Naive thymus-derived CD8-positive, alpha-beta T cell (primary cell): ENCODE results near the gene DLG2. TPM values are rescaled to one million over a fixed set of nuclear protein-coding genes. Genes with fewer than 3 reads are reported as not detected.

ENCODE experiments used
- ATAC-seq, 2 donors: fragments of 150-1000 bp; cut with Tn5 transposase in 1 of 2; sonication (Bioruptor Pico), chemical (Tn5 transposase) in 1 of 2; 1 replicate in 1 of 2; 2 replicates in 1 of 2; pipeline ENCODE4 v1.10.0; 2021; ENCODE audit warnings: mild to moderate bottlenecking in 2 of 2, moderate library complexity in 2 of 2
- POLR2A ChIA-PET: fragments of 350-600 bp; sonication (Branson Sonifier 250); formaldehyde crosslinking; loops from one replicate; lab custom pipeline; 2021; ENCODE audit warnings: antibody characterized with exemption; lab: Charles Lee
- DNase-seq, 10 donors: peaks; one replicate each; pipeline versions ENCODE4 v3.0.0 to v3.0.0-alpha.2; 2020 to 2022
- H3K27ac Mint-ChIP-seq, 10 donors: one replicate each; pipeline ENCODE4 v1.8.0; 2020 to 2022; ENCODE audit warnings: mild to moderate bottlenecking in 10 of 10, mixed read lengths in 10 of 10, moderate library complexity in 4 of 10, inconsistent platforms in 1 of 10
- H3K27me3 Mint-ChIP-seq, 5 donors: one replicate each; pipeline ENCODE4 v1.8.0; 2021 to 2022; ENCODE audit warnings: mixed read lengths in 5 of 5
- H3K36me3 Mint-ChIP-seq, 3 donors: one replicate each; pipeline ENCODE4 v1.8.0; 2020 to 2022; ENCODE audit warnings: mixed read lengths in 3 of 3, mild to moderate bottlenecking in 2 of 3, inconsistent platforms in 1 of 3
- H3K4me1 Mint-ChIP-seq, 4 donors: one replicate each; pipeline ENCODE4 v1.8.0; 2021 to 2022; ENCODE audit warnings: mixed read lengths in 4 of 4
- H3K4me3 Mint-ChIP-seq, 10 donors: one replicate each; pipeline ENCODE4 v1.8.0; 2020 to 2022; ENCODE audit warnings: mild to moderate bottlenecking in 10 of 10, mixed read lengths in 10 of 10, moderate library complexity in 6 of 10, inconsistent platforms in 1 of 10
- H3K9me3 Mint-ChIP-seq, 9 donors: one replicate each; pipeline ENCODE4 v1.8.0; 2020 to 2022; ENCODE audit warnings: mixed read lengths in 9 of 9, mild to moderate bottlenecking in 3 of 9, inconsistent platforms in 1 of 9, moderate library complexity in 1 of 9
- polyA plus RNA-seq, 3 donors: library from polyadenylated mRNA; unstranded; fragments of 300-500 nt; fragmentation: Illumina TruSeq; gene quantifications; one replicate each; pipeline ENCODE4 v1.2.3, GENCODE V29; 2021
- total RNA-seq, 8 experiments: library from RNA in 2 of 8; stranded (reverse) in 2 of 8; gene quantifications; one replicate each; pipeline ENCODE4 v1.2.3 and lab custom pipeline; 2021 to 2026

Gene DLG2
- total and polyA plus RNA-seq, 5 experiments from 2014 or later = 0.86 to 6.2 (median 2.5) TPM

DNA sequence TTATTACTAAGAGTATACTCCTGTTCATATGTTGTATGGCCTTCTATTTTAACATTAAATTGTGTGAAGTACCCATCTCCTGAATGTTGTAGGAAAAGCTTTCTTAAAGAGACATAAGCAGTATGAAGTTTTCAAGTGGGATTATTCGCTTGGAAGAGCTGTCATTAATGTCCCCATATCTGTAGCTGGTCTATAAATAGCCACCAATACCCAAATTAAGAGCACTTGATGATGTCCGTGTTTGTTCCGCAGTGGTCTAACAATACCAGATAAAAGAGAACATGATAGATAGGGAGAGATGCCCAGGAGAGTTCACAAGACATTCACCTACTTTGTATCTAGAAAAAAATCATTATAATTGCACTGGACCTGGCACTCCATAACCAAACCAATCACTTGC is 527.6 kb downstream of the DLG2 start:
- H3K27me3 Mint-ChIP-seq = no peaks in the 10 kb centered on the region
- DNase-seq = no peak
- no peak overlapping the region for H3K4me3 Mint-ChIP-seq
- peaks cover 0 to 26% (median 0%) of the 10 kb centered on the region in 3 donors for H3K36me3 Mint-ChIP-seq
- H3K4me1 Mint-ChIP-seq = no peaks in the 10 kb centered on the region
- ATAC-seq = no peak
- H3K9me3 Mint-ChIP-seq = peaks cover 16 to 82% (median 38%) of the 10 kb centered on the region in 9 donors
- POLR2A ChIA-PET = no interaction called here
- no peak overlapping the region for H3K27ac Mint-ChIP-seq

DNA sequence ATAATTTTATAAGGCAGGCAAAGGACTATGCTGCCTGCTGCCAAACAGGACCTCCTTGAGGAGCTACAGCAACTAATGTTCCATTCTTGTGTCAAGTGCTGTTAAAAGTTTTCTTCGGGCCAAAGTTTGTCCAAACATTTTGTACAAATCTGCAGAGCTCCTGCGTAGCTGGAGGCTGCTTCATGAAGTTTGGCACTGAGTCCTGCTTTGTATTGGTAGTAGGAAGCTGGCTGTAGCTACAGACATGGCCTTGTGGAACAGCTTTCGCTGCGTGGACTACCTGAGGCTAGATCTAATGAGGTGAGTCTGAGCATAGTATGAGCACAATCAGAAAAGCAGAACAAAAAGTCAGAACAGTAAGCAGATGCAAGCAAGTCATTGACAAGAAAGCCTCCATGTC is 528.1 kb downstream of the DLG2 start:
- no peak for DNase-seq
- Mint-ChIP-seq H3K27ac (no peak overlapping the region), H3K9me3 (peaks cover 16 to 80% (median 37%) of the 10 kb centered on the region in 9 donors), H3K36me3 (peaks cover 0 to 28% (median 0%) of the 10 kb centered on the region in 3 donors), H3K4me1 (no peaks in the 10 kb centered on the region), H3K4me3 (no peak overlapping the region), H3K27me3 (no peaks in the 10 kb centered on the region)
- ATAC-seq = no peak
- POLR2A ChIA-PET = no interaction called here

DNA sequence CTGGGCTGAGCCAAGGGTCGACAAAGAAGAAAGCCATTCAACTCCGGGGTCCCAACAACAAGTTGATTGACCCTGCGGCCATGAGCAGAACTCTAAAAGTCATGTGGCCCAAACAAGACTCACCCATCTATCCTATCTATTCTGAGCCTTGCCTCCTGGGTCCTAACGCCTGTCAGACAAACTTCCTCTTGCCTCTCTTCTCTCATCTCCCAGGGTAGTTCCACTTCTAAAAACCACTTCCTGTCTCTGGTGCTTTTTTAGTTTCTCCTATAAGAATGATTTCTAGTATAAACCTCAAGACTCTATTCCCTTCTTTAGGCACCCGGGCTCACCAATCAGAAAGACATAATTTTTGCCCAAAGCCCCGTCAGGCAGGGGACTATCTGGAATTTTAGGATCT is 530.2 kb downstream of the DLG2 start:
- Mint-ChIP-seq H3K4me3 (no peak overlapping the region), H3K36me3 (peaks cover 0 to 35% (median 0%) of the 10 kb centered on the region in 3 donors)
- POLR2A ChIA-PET = no interaction called here

DNA sequence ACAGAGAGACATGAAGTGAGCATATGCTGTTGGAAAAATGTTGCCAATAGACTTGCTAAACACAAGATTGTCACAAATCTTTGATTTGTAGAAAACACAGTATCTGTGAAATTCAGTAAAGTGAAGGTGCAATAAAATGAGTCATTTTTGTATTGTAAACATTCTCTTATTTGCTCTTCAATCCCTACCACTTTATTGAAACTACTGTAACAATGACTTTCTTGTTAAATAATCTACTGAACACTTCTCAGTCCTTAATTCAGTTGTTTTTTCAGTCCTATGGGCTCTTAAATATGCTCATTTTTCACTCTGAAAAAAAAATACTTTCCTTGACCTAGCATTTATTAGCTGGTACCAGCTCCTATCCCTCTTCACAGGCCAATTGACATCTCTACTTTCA is 531.9 kb downstream of the DLG2 start:
- POLR2A ChIA-PET = no interaction called here
- ATAC-seq = no peak

More for the DNA sequence above, 530.2 kb downstream of the DLG2 start:
- no peaks in the 10 kb centered on the region for H3K27me3 Mint-ChIP-seq
- no peak overlapping the region for H3K27ac Mint-ChIP-seq
- peaks cover 16 to 76% (median 38%) of the 10 kb centered on the region in 9 donors for H3K9me3 Mint-ChIP-seq
- DNase-seq = no peak
- no peak for ATAC-seq
- no peaks in the 10 kb centered on the region for H3K4me1 Mint-ChIP-seq

DNA sequence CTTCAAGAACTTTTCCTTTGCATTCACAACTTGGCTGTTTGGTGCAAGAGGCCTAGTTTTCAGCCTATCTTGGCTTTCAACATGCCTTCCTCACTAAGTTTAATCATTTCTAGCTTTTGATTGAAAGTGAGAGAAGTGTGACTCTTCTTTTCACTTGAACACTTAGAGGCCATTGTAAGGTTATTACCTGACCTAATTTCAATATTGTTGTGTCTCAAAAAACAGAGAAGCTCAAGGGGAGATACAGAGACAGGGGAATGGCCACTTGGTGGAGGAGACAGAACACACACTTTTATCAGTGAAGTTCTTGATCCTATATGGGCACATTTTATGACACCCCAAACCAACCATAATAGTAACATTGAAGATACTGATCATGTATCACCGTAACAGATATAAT is 532.3 kb downstream of the DLG2 start:
- H3K36me3 Mint-ChIP-seq = peaks cover 0 to 46% (median 0%) of the 10 kb centered on the region in 3 donors
- no peak overlapping the region for H3K4me3 Mint-ChIP-seq
- no peaks in the 10 kb centered on the region for H3K4me1 Mint-ChIP-seq
- no peak for DNase-seq
- H3K27me3 Mint-ChIP-seq = no peaks in the 10 kb centered on the region
- peaks cover 21 to 80% (median 51%) of the 10 kb centered on the region in 9 donors for H3K9me3 Mint-ChIP-seq
- ATAC-seq = no peak
- H3K27ac Mint-ChIP-seq = no peak overlapping the region
- POLR2A ChIA-PET = no interaction called here

More for the DNA sequence above, 531.9 kb downstream of the DLG2 start:
- H3K36me3 Mint-ChIP-seq = peaks cover 0 to 45% (median 0%) of the 10 kb centered on the region in 3 donors
- peaks cover 22 to 75% (median 47%) of the 10 kb centered on the region in 9 donors for H3K9me3 Mint-ChIP-seq
- H3K4me3 Mint-ChIP-seq = no peak overlapping the region
- no peak for DNase-seq
- no peaks in the 10 kb centered on the region for H3K27me3 Mint-ChIP-seq
- no peaks in the 10 kb centered on the region for H3K4me1 Mint-ChIP-seq
- H3K27ac Mint-ChIP-seq = no peak overlapping the region

DNA sequence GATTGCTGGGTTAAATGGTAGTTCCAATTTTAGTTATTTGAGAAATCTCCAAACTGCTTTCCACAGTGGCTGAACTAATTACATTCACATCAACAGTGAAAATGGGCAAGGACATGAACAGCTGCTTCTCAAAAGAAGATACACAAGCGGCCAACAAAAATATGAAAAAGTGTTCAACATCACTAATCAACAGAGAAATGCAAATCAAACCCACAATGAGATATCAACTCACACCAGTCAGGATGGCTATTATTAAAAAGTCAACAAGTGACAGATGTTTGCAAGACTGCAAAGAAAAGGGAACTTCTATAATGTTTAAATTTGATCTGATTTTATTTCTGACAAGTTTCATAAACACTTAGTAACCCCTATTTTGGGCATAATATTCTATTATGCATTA is 537.5 kb downstream of the DLG2 start:
- Mint-ChIP-seq H3K27me3 (no peaks in the 10 kb centered on the region), H3K36me3 (peaks cover 0 to 36% (median 0%) of the 10 kb centered on the region in 3 donors), H3K27ac (no peak overlapping the region), H3K4me1 (no peaks in the 10 kb centered on the region), H3K4me3 (no peak overlapping the region), H3K9me3 (peaks cover 16 to 82% (median 46%) of the 10 kb centered on the region in 9 donors)
- POLR2A ChIA-PET = no interaction called here
- DNase-seq (no peak), ATAC-seq (no peak)

DNA sequence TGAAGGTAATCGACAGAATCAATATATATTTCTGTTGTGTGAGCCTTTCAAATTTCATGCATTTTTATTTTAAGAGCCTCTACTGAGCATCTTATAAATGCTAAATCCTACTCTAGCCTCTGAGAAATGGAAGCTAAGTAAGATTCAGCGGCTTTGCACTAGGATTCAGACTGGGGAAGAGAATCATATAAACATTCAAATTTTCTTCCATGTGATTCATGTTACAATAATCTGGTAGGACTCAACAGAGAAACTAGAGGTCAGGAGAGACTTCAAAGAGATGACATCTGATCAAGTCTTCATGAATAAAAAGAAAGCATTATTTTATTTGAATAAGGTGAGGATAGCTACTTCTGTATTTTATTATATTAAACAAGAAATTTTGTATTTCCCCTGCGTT is 538.9 kb downstream of the DLG2 start:
- Mint-ChIP-seq H3K27ac (no peak overlapping the region), H3K36me3 (peaks cover 0 to 30% (median 0%) of the 10 kb centered on the region in 3 donors), H3K4me1 (no peaks in the 10 kb centered on the region), H3K9me3 (peaks cover 15 to 84% (median 43%) of the 10 kb centered on the region in 9 donors), H3K27me3 (no peaks in the 10 kb centered on the region), H3K4me3 (no peak overlapping the region)
- DNase-seq (no peak), ATAC-seq (no peak)
- POLR2A ChIA-PET = no interaction called here

DNA sequence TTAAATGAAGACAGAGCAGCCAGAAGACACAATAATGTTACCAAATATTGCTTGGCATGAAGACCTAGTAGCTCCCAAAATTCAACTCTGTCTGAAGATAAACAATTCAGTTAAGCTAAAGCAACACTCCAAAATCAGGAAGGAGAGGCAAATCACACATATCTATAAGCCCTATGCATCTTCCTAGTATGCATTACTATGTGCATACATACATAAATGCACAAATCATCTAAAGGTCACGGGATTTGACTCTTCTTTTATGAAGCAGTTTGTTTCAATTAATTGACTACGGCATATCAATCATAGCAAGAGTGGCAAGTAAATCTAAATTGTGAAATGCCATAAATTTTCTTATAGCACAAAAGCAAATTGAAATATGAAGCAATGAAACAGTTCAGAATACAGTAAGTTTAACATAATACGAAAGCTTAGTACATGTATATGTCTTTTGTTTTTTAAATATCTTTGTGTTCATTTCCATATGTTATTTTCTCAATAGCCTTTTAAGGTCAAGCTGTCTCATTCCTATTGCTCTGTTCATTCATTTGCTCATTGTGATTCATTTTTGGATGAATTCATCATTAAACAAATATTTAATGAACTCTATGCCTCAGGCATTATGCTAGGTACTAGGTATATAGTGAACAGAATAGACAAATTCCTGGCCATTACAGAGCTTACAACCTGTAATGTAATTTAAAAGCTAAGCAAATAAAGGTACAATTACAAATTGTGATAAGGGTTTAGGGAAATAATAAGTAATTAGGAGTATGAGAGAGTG is 540.5 kb downstream of the DLG2 start:
- Mint-ChIP-seq H3K27me3 (no peaks in the 10 kb centered on the region), H3K27ac (no peak overlapping the region), H3K4me3 (no peak overlapping the region), H3K4me1 (no peaks in the 10 kb centered on the region), H3K36me3 (peaks cover 0 to 24% (median 0%) of the 10 kb centered on the region in 3 donors), H3K9me3 (peaks cover 20 to 88% (median 44%) of the 10 kb centered on the region in 9 donors)
- no peak for ATAC-seq
- no peak for DNase-seq
- POLR2A ChIA-PET = no interaction called here

DNA sequence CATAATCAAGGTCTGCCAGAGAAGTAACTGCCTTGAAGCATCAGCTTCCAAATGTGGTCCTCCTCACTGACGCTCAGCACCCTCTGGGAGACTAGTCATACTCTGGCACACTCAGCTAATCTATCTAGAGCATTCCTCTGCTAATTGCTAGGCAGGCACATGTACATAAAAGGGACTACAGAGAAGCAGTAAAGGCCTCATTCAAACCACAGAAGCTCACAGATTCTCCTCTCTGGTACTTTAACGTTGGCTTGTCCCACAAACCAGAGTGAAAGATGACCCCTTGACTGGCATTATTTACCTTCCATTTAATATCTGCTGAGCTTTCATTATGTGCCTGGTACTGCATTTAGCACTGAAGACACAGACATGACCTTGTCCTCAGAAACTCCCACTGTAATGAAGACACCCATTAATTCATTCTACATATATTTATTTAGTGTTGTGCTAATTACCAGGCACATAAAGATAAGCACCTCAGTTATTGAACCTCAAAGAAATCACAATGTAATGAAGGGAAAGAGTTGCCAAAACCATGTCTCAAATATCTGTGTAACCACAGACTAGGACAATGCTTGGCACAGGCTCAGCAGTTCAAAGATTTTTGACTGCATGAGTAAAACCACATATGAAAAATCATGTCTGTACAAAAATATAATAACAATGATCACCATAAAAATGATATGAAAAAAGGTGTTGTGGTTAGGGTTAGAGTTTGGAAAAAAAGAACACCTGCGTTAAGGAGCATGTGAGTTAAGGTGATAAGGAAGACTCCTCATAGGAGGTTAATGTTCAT is 550.4 kb downstream of the DLG2 start:
- Mint-ChIP-seq H3K4me3 (no peak overlapping the region), H3K27me3 (no peaks in the 10 kb centered on the region), H3K27ac (no peak overlapping the region), H3K36me3 (peaks cover 0 to 11% (median 0%) of the 10 kb centered on the region in 3 donors), H3K4me1 (no peaks in the 10 kb centered on the region), H3K9me3 (peaks cover 0 to 70% (median 31%) of the 10 kb centered on the region in 9 donors)
- DNase-seq = no peak
- POLR2A ChIA-PET = no interaction called here
- no peak for ATAC-seq

DNA sequence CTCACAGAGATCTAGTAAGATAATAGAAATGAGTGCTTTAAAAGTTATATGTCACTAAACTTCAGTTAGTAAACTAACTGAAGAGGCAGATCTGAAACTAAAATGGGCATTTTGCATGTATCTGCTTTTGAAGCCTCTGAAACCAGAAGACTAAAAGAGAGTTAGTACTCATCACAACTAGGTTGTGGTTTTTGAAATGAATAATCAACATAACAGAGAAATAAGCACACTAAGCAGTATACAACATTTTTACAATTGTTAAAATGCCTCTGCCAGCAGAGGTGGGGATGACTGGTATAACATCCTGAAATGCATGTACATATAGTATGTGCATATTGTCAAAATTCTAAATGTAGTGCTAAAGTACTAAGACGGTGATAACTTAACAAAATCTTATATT is 564.5 kb downstream of the DLG2 start:
- Mint-ChIP-seq H3K9me3 (peaks cover 0 to 39% (median 21%) of the 10 kb centered on the region in 9 donors), H3K27ac (no peak overlapping the region), H3K36me3 (peaks cover 0 to 9% (median 0%) of the 10 kb centered on the region in 3 donors), H3K4me3 (no peak overlapping the region), H3K27me3 (no peaks in the 10 kb centered on the region), H3K4me1 (no peaks in the 10 kb centered on the region)
- POLR2A ChIA-PET = no interaction called here
- DNase-seq (no peak), ATAC-seq (no peak)

DNA sequence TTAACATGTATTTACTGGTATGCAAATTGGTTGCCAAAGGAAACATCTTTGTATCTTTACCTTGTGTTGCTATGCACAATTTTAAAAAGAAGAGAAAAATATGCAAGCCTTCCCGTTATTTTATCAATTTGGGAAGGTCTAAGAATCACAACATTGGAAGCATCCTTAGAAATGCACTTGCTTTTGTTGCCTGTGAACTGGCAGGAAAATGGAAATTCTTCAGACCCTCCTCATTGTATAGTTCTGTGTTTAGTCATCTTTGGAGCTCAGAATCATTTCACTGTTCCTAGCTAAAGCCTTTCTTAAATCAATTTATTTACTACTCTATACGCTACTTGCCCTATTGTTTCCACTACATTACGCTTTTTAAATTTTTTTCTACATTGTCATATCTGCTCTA is 574.5 kb downstream of the DLG2 start:
- H3K9me3 Mint-ChIP-seq = peaks cover 0 to 31% (median 14%) of the 10 kb centered on the region in 9 donors
- no peak overlapping the region for H3K4me3 Mint-ChIP-seq
- POLR2A ChIA-PET = no interaction called here
- no peak overlapping the region for H3K27ac Mint-ChIP-seq
- DNase-seq = no peak
- ATAC-seq = no peak
- no peaks in the 10 kb centered on the region for H3K4me1 Mint-ChIP-seq
- H3K36me3 Mint-ChIP-seq = peaks cover 0 to 13% (median 0%) of the 10 kb centered on the region in 3 donors
- H3K27me3 Mint-ChIP-seq = no peaks in the 10 kb centered on the region

DNA sequence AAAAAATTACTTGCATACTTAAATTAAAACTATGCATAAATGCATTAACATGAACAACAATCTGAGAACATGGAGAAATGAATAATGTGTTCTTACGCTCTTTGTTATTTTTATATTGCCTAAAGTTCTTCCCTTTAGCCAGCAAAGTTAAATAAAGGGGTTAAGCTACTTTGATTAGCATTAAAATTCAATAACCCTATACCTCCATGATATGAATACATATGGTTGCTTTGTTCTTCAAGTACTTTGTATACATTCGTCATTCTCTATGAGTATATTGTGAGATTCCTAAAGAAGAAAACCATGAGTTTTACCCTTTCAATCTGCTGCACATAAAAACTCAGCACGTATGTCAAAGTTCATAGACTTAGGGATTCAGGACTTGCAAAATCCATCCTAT is 578.3 kb downstream of the DLG2 start:
- peaks cover 0 to 57% (median 12%) of the 10 kb centered on the region in 9 donors for H3K9me3 Mint-ChIP-seq
- no peaks in the 10 kb centered on the region for H3K4me1 Mint-ChIP-seq
- ATAC-seq = no peak
- H3K27me3 Mint-ChIP-seq = no peaks in the 10 kb centered on the region
- POLR2A ChIA-PET = no interaction called here
- no peak overlapping the region for H3K4me3 Mint-ChIP-seq
- peaks cover 0 to 20% (median 0%) of the 10 kb centered on the region in 3 donors for H3K36me3 Mint-ChIP-seq
- no peak overlapping the region for H3K27ac Mint-ChIP-seq
- DNase-seq = no peak

DNA sequence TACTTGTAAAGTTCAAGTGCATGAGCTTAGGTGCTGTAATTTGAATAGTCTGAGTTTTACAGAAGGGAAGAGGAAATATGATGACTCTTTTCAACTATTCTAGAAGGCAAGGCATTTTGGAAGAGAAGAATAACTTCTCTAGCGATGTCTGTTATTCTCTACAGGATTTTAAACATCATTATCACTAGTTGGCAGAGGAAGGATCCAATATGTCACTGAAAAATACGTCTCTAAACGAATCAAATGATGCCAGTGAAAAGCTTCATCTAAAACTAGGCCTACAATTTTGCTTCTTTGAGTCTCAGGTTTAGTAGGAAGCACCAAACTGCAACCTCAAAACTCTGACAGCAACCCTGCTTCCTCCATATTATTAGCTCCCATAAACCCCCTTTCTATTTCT is 581.4 kb downstream of the DLG2 start:
- no peak for DNase-seq
- Mint-ChIP-seq H3K4me3 (no peak overlapping the region), H3K9me3 (peaks cover 7 to 50% (median 14%) of the 10 kb centered on the region in 9 donors), H3K27me3 (no peaks in the 10 kb centered on the region), H3K27ac (no peak overlapping the region), H3K4me1 (no peaks in the 10 kb centered on the region), H3K36me3 (peaks cover 0 to 13% (median 0%) of the 10 kb centered on the region in 3 donors)
- no peak for ATAC-seq
- POLR2A ChIA-PET = no interaction called here
